IPS-NIHi7 (cell line): ENCODE data around the gene PUM2.
"Not testable (repeated sequence)": the region's sequence is repeated elsewhere in the genome, so short reads cannot be mapped to it uniquely, and the experiment has no call there.

Experiments used
- DNase-seq: peaks from one replicate; pipeline ENCODE4 v3.0.0; 2012; ENCODE audit warnings: mixed read lengths; ENCODE audit errors: extremely low spot score

Gene PUM2

GRCh38 chr2:20369366-20369765, 18.7 kb upstream of the PUM2 start:
- no peak for DNase-seq

GRCh38 chr2:20368706-20369105, 18.1 kb upstream of the PUM2 start:
- DNase-seq: no peak

- not testable (repeated sequence) for DNase-seq
Measured at GRCh38 chr2:20367929-20368328, 17.3 kb upstream of the PUM2 start.

- no peak for DNase-seq
Measured at GRCh38 chr2:20366672-20367116, 16.1 kb upstream of the PUM2 start.

GRCh38 chr2:20365249-20365817, 14.7 kb upstream of the PUM2 start:
- DNase-seq: no peak

- DNase-seq: no peak
Measured at GRCh38 chr2:20363578-20363977, 12.9 kb upstream of the PUM2 start.

- no peak for DNase-seq
Measured at GRCh38 chr2:20362701-20363435, 12.2 kb upstream of the PUM2 start.

GRCh38 chr2:20361893-20362292, 11.2 kb upstream of the PUM2 start:
- no peak for DNase-seq

- DNase-seq: no peak
Measured at GRCh38 chr2:20359096-20359495, 8.5 kb upstream of the PUM2 start.

- no peak for DNase-seq
Measured at GRCh38 chr2:20357638-20358389, 7.2 kb upstream of the PUM2 start.

GRCh38 chr2:20356042-20356441, 5.4 kb upstream of the PUM2 start:
- DNase-seq: no peak

- DNase-seq: no peak
Measured at GRCh38 chr2:20355131-20355530, 4.5 kb upstream of the PUM2 start.

- DNase-seq: no peak
Measured at GRCh38 chr2:20353241-20353992, 2.8 kb upstream of the PUM2 start.

- DNase-seq: no peak
Measured at GRCh38 chr2:20352581-20353216, 2.1 kb upstream of the PUM2 start.

GRCh38 chr2:20352230-20352578, 1.6 kb upstream of the PUM2 start:
- DNase-seq: no peak

- DNase-seq: no peak
Measured at GRCh38 chr2:20351555-20352229, 1.0 kb upstream of the PUM2 start.

- peak; percentile 76 for DNase-seq
Measured at GRCh38 chr2:20350041-20350712, 467 bp downstream of the PUM2 start.

- no peak for DNase-seq
Measured at GRCh38 chr2:20349513-20349921, 1.1 kb downstream of the PUM2 start.

GRCh38 chr2:20348542-20348941, 2.1 kb downstream of the PUM2 start:
- DNase-seq: no peak

GRCh38 chr2:20346565-20347381, 3.9 kb downstream of the PUM2 start:
- DNase-seq: no peak
